GM12878 (cell line): Measurements from ENCODE around the gene CAVIN1. TPM values are rescaled to one million over a fixed set of nuclear protein-coding genes. Genes with fewer than 3 reads are reported as not detected.
"Not testable (repeated sequence)": the region's sequence is repeated elsewhere in the genome, so short reads cannot be mapped to it uniquely, and the experiment has no call there.

Experiments
- ATAC-seq: fragments of 200-7000 bp; cut with Tn5 transposase; 3 replicates; pipeline ENCODE4 v1.9.1; 2020; ENCODE audit warnings: mild to moderate bottlenecking, moderate library complexity
- BruUV-seq: library from RNA; stranded (reverse); fragments of 400-500 nt; replicated peaks from 2 replicates; lab custom pipeline; 2021; lab: Mats Ljungman, UMichigan
- CTCF ChIA-PET: fragments of 300-600 bp; sonication (Branson Sonifier 250); formaldehyde crosslinking; extraction: SDS; loops from one replicate; lab custom pipeline; 2021; ENCODE audit warnings: inconsistent platforms; lab: Yijun Ruan, JAX
- POLR2A ChIA-PET: fragments of 350-600 bp; formaldehyde crosslinking; extraction: SDS; loops from one replicate; lab custom pipeline; 2021; ENCODE audit warnings: inconsistent platforms; lab: Charles Lee
- RAD21 ChIA-PET: fragments of 300-600 bp; sonication (Branson Sonifier 250); formaldehyde crosslinking; loops from one replicate; lab custom pipeline; 2023; ENCODE audit warnings: antibody characterized with exemption; ENCODE audit not compliant: unreplicated experiment; lab: Charles Lee
- SMC1A ChIA-PET: fragments of 300-600 bp; sonication (Branson Sonifier 250); formaldehyde crosslinking; loops from one replicate; lab custom pipeline; 2023; ENCODE audit not compliant: unreplicated experiment, uncharacterized antibody; lab: Charles Lee
- DNase-seq: peaks from one replicate; pipeline ENCODE4 v3.0.0-alpha.2; 2011; ENCODE audit warnings: low read depth, low spot score
- FAIRE-seq: peaks from 3 replicates; lab custom pipeline; 2011; peaks lifted over from hg19 to GRCh38; lab: Jason Lieb, UNC
- H2AFZ ChIP-seq: 2 replicates; pipeline ENCODE4 v1.6.0; 2011; ENCODE audit warnings: low read depth, low read length, control low read depth; ENCODE audit not compliant: control insufficient read depth
- H3K27ac ChIP-seq: 2 replicates; pipeline ENCODE4 v1.5.1; 2011; ENCODE audit warnings: control low read depth; ENCODE audit not compliant: control insufficient read depth, insufficient read depth
- H3K27me3 ChIP-seq, 2 experiments: replicated peaks in 1 of 2; 2 replicates each; pipeline versions ENCODE4 v1.6.0 to v1.6.1; 2011; ENCODE audit warnings: low read length in 1 of 2; ENCODE audit not compliant: control insufficient read depth in 2 of 2, insufficient read depth in 2 of 2
- H3K36me3 ChIP-seq, 2 experiments: 2 replicates each; pipeline ENCODE4 v1.5.1; 2011; ENCODE audit warnings: low read length in 1 of 2; ENCODE audit not compliant: control insufficient read depth in 2 of 2, insufficient read depth in 2 of 2
- H3K4me1 ChIP-seq: 2 replicates; pipeline ENCODE4 v1.6.1; 2011; ENCODE audit warnings: mild to moderate bottlenecking, low read length, moderate library complexity, mixed read lengths; ENCODE audit not compliant: control insufficient read depth, insufficient read depth
- H3K4me2 ChIP-seq: 2 replicates; pipeline ENCODE4 v1.6.0; 2011; ENCODE audit warnings: control low read depth; ENCODE audit not compliant: control insufficient read depth, insufficient read depth
- H3K4me3 ChIP-seq: fragments of 200-600 bp; sonication (generic); 2 replicates; pipeline ENCODE4 v1.5.1; 2016
- H3K79me2 ChIP-seq: 2 replicates; pipeline ENCODE4 v1.6.0; 2011; ENCODE audit warnings: low read length; ENCODE audit not compliant: control insufficient read depth, insufficient read depth
- H3K9ac ChIP-seq: 2 replicates; pipeline ENCODE4 v1.8.0; 2011; ENCODE audit warnings: low read length, control low read depth, mixed read lengths; ENCODE audit not compliant: control insufficient read depth, insufficient read depth
- H3K9me3 ChIP-seq: replicated peaks from 3 replicates; pipeline ENCODE4 v1.5.1; 2011; ENCODE audit warnings: mild to moderate bottlenecking, low read length; ENCODE audit not compliant: control insufficient read depth, insufficient read depth
- H4K20me1 ChIP-seq: 2 replicates; pipeline ENCODE4 v1.6.0; 2011; ENCODE audit not compliant: control insufficient read depth, insufficient read depth
- CREB1 ChIP-seq: IDR thresholded peaks from 2 replicates; pipeline ENCODE4 v1.6.1; 2012; ENCODE audit warnings: low read depth, mild to moderate bottlenecking, inconsistent platforms
- MYC ChIP-seq: IDR thresholded peaks from 2 replicates; pipeline ENCODE4 v1.6.1; 2011; ENCODE audit warnings: mild to moderate bottlenecking, low read length, moderate library complexity, inconsistent platforms; ENCODE audit not compliant: insufficient read depth, insufficient replicate concordance, insufficient read length, severe bottlenecking
- PKNOX1 ChIP-seq: fragments of 450-650 bp; IDR thresholded peaks from 2 replicates; pipeline ENCODE4 v1.6.1; 2016; ENCODE audit warnings: mild to moderate bottlenecking
- PML ChIP-seq: IDR thresholded peaks from 2 replicates; pipeline ENCODE4 v1.6.1; 2012; ENCODE audit warnings: low read length, inconsistent platforms
- SIX5 ChIP-seq: IDR thresholded peaks from 2 replicates; pipeline ENCODE4 v1.6.1; 2011; ENCODE audit warnings: mild to moderate bottlenecking, low read depth, low read length, moderate library complexity; ENCODE audit not compliant: severe bottlenecking
- SMC3 ChIP-seq: IDR thresholded peaks from 2 replicates; pipeline ENCODE4 v1.6.1; 2011; ENCODE audit warnings: low read length, improper control_type of control experiment, borderline replicate concordance
- SREBF1 ChIP-seq: IDR thresholded peaks from 2 replicates; pipeline ENCODE4 v1.6.1; 2012; ENCODE audit warnings: mild to moderate bottlenecking, low read length
- TCF12 ChIP-seq: IDR thresholded peaks from 2 replicates; pipeline ENCODE4 v1.6.1; 2011; ENCODE audit warnings: low read depth, mild to moderate bottlenecking, low read length
- YY1 ChIP-seq: IDR thresholded peaks from 2 replicates; pipeline ENCODE4 v1.6.1; 2011; ENCODE audit warnings: low read depth, mild to moderate bottlenecking, low read length
- WGBS: methylation state at CpG from one replicate; pipeline ENCODE4 v1.1.6; 2016; ENCODE audit warnings: low lambda C conversion rate; ENCODE audit not compliant: insufficient replicate concordance, insufficient coverage; ENCODE audit errors: missing lambda C conversion rate; 5-methylcytosine and 5-hydroxymethylcytosine counted together
- in situ Hi-C: fragments of 300-500 bp; cut with MboI; formaldehyde crosslinking; loops from 9 replicates; pipeline ENCODE4 v1.14.3; 2018; ENCODE audit warnings: mixed read lengths
- intact Hi-C: fragments of 100-400 bp; cut with micrococcal nuclease; formaldehyde crosslinking; loops from one replicate; pipeline ENCODE4 v1.14.2; 2022; ENCODE audit not compliant: unreplicated experiment
- polyA plus RNA-seq, 11 experiments: library from polyadenylated mRNA; depleted of rRNA in 4 of 11; unstranded in 6 of 11; stranded (reverse) in 5 of 11; fragments of >200 nt; fragmentation: Nextera tagmentation in 4 of 11; fragmentation: Illumina TruSeq in 1 of 11; extraction: Ambion mirVana in 4 of 11; extraction: Trizol in 1 of 11; gene quantifications; 1 replicate in 1 of 11; 2 replicates in 10 of 11; pipeline versions ENCODE4 v1.2.1 to v1.2.3, GENCODE V29; 2011 to 2016; ENCODE audit warnings: inconsistent platforms in 2 of 11, missing spikeins in 2 of 11, low read depth in 1 of 11
- total RNA-seq, 4 experiments: library from RNA; depleted of rRNA in 3 of 4; stranded (reverse); fragments of >200 nt in 3 of 4; fragmentation: Illumina TruSeq in 1 of 4; extraction: Trizol in 1 of 4; gene quantifications; 2 replicates each; pipeline versions ENCODE4 v1.2.1 to v1.2.3, GENCODE V29; 2013 to 2021
- TF ChIP-seq, protein P1 (sequence below): fragments of 450-650 bp; IDR thresholded peaks from 2 replicates; pipeline ENCODE4 v1.6.1; 2017; ENCODE audit warnings: antibody characterized with exemption, mild to moderate bottlenecking, moderate library complexity

The CAVIN1 gene
- total and polyA plus RNA-seq, 10 of the 15 experiments (the other 5 are each of a cell fraction or from before 2014, with no cell fraction given), result 0.03 to 1.1 (median 0.37) TPM

DNA sequence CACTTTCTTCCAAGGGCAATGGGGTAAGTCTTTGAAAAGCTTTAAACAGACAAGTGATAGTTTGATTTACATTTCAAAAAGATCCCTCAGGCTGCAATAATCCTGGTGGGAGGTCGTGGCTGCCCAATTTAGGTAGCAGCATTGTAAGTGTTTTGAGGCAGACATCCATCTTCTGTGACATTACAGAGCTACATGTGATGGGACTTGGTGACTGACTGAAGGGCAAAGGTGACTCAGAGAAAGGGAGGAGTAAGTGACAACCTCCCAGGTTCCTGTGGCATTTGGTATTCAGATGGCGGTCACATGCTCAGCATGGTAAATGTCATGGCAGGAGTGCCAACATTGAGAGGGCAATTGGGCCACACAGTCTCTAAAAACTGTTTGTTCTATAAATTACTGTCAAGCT lies 61.3 kb downstream of the CAVIN1 start:
- Histone ChIP-seq H3K79me2 (peaks cover 85% of the 10 kb centered on the region), H3K27ac (no peak overlapping the region), H2AFZ (no peak overlapping the region), H3K9ac (no peak overlapping the region), H3K9me3 (peaks cover 2% of the 10 kb centered on the region; the same call in 2 of the 3 replicates), H3K27me3 (no peaks in the 10 kb centered on the region), H3K4me3 (no peak overlapping the region), H3K4me1 (peaks cover 37% of the 10 kb centered on the region), H3K36me3 (no peaks in the 10 kb centered on the region), H3K4me2 (no peak overlapping the region), H4K20me1 (peaks cover 7% of the 10 kb centered on the region)
- ChIA-PET RAD21 (interaction anchor here (0.8 to 1.8 kb wide), 2 partner anchors 17 to 42 kb away, joined by 5 to 8 read pairs; no protein-coding TSS in a partner anchor), SMC1A (interaction anchor here (0.6 to 1.8 kb wide), 3 partner anchors 10 to 16 kb away, joined by 3 to 7 read pairs (median 3); no protein-coding TSS in a partner anchor), CTCF (interaction anchor here (1.0 to 1.6 kb wide), 3 partner anchors 13 to 52 kb away, joined by 3 to 4 read pairs (median 3); no protein-coding TSS in a partner anchor), POLR2A (interaction anchor here (0.5 to 1.1 kb wide), 3 partner anchors 17 to 93 kb away, joined by 3 to 4 read pairs (median 4); no protein-coding TSS in a partner anchor)
- in situ Hi-C loops, result no loop called here
- no TSS peak for BruUV-seq
- TF ChIP-seq SREBF1, result no peak
- TF ChIP-seq YY1, result no peak
- TF ChIP-seq SIX5, result no peak
- TF ChIP-seq PKNOX1, result no peak
- no peak for TF ChIP-seq TCF12
- no peak for TF ChIP-seq MYC
- no peak for TF ChIP-seq CREB1
- TF ChIP-seq, protein P1, sequence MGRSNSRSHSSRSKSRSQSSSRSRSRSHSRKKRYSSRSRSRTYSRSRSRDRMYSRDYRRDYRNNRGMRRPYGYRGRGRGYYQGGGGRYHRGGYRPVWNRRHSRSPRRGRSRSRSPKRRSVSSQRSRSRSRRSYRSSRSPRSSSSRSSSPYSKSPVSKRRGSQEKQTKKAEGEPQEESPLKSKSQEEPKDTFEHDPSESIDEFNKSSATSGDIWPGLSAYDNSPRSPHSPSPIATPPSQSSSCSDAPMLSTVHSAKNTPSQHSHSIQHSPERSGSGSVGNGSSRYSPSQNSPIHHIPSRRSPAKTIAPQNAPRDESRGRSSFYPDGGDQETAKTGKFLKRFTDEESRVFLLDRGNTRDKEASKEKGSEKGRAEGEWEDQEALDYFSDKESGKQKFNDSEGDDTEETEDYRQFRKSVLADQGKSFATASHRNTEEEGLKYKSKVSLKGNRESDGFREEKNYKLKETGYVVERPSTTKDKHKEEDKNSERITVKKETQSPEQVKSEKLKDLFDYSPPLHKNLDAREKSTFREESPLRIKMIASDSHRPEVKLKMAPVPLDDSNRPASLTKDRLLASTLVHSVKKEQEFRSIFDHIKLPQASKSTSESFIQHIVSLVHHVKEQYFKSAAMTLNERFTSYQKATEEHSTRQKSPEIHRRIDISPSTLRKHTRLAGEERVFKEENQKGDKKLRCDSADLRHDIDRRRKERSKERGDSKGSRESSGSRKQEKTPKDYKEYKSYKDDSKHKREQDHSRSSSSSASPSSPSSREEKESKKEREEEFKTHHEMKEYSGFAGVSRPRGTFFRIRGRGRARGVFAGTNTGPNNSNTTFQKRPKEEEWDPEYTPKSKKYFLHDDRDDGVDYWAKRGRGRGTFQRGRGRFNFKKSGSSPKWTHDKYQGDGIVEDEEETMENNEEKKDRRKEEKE, result no peak
- TF ChIP-seq PML, result no peak
- TF ChIP-seq SMC3, result no peak
- DNase-seq (no peak), ATAC-seq (peak; percentile 32; the same call in 2 of the 3 replicates), FAIRE-seq (no peak)
- WGBS, result 52% methylated on average over 2 of the region's 2 CpGs
- intact Hi-C loops, result no loop called here

GRCh38 chr17:42360388-42360787 lies 62.7 kb downstream of the CAVIN1 start:
- SMC1A ChIA-PET, result interaction anchor here (1.0 to 1.5 kb wide), 2 partner anchors 15 to 38 kb away, joined by 3 read pairs; no protein-coding TSS in a partner anchor
- H3K4me3 ChIP-seq, H3K27me3 ChIP-seq, DNase-seq, H4K20me1 ChIP-seq, ATAC-seq, H3K36me3 ChIP-seq, H2AFZ ChIP-seq, intact Hi-C loops, FAIRE-seq, BruUV-seq, H3K9ac ChIP-seq, in situ Hi-C loops, H3K27ac ChIP-seq, H3K9me3 ChIP-seq, RAD21 ChIA-PET, H3K4me2 ChIP-seq: not testable (repeated sequence)
- CTCF ChIA-PET, result interaction anchor here (1.6 to 3.2 kb wide), 2 partner anchors 8 to 12 kb away, joined by 3 to 14 read pairs; no protein-coding TSS in a partner anchor
- 100% methylated on average over 2 of the region's 2 CpGs for WGBS
- Histone ChIP-seq H3K79me2 (peaks cover 84% of the 10 kb centered on the region), H3K4me1 (peaks cover 42% of the 10 kb centered on the region)
- POLR2A ChIA-PET, result interaction anchor here (0.6 to 0.7 kb wide), 4 partner anchors 11 to 396 kb away, joined by 3 to 8 read pairs (median 4); no protein-coding TSS in a partner anchor
